Measurements from ENCODE around the gene CREB5. TPM values are rescaled to one million over a fixed set of nuclear protein-coding genes. Genes with fewer than 3 reads are reported as not detected.
"Not testable (repeated sequence)": the region's sequence is repeated elsewhere in the genome, so short reads cannot be mapped to it uniquely, and the experiment has no call there.

The CREB5 gene
- polyA plus RNA-seq, 3 donors from 2014 or later = 0.37 TPM; not detected in 2

GRCh38 chr7:28390426-28390825, 21.9 kb upstream of the CREB5 start:
- Mint-ChIP-seq H3K4me3 (no peak overlapping the region), H3K27me3 (ENCODE audit: low read depth in 3 of 3) (peaks cover 7 to 11% (median 7%) of the 10 kb centered on the region in 3 donors), H3K4me1 (peaks cover 2 to 6% of the 10 kb centered on the region in 2 donors), H3K36me3 (no peaks in the 10 kb centered on the region), H3K9me3 (no peaks in the 10 kb centered on the region), H3K27ac (no peak overlapping the region)
- no peak for DNase-seq

GRCh38 chr7:28392289-28392688, 20.0 kb upstream of the CREB5 start:
- Mint-ChIP-seq H3K4me1 (peaks cover 2 to 6% of the 10 kb centered on the region in 2 donors), H3K9me3 (no peaks in the 10 kb centered on the region), H3K4me3 (no peak overlapping the region), H3K27me3 (ENCODE audit: low read depth in 3 of 3) (peaks cover 6 to 11% (median 7%) of the 10 kb centered on the region in 3 donors), H3K36me3 (no peaks in the 10 kb centered on the region), H3K27ac (no peak overlapping the region)
- DNase-seq = no peak

DNA sequence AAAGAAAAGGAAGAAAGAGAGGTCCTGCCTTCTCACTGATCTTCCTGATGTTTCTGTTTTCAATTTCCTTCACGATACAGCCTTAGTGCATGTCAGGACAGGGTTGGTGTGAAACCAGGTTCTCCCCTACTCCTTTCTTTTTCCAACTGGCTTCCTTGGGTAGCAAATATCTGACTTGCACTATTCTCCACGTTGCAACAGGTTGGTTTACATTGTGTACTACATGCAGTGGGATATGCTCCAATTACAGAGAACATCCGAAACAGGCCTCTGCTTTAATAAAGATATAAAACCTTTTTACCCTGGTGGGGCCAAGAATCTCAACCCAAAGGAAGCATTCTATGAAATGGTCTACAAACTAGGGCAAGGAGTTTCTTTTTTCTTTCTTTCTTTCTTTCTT, 16.9 kb upstream of the CREB5 start:
- Mint-ChIP-seq H3K4me3 (no peak overlapping the region), H3K27ac (no peak overlapping the region), H3K27me3 (ENCODE audit: low read depth in 3 of 3) (peaks cover 5 to 7% (median 7%) of the 10 kb centered on the region in 3 donors), H3K36me3 (no peaks in the 10 kb centered on the region), H3K9me3 (no peaks in the 10 kb centered on the region), H3K4me1 (no peaks in the 10 kb centered on the region)
- DNase-seq = no peak

DNA sequence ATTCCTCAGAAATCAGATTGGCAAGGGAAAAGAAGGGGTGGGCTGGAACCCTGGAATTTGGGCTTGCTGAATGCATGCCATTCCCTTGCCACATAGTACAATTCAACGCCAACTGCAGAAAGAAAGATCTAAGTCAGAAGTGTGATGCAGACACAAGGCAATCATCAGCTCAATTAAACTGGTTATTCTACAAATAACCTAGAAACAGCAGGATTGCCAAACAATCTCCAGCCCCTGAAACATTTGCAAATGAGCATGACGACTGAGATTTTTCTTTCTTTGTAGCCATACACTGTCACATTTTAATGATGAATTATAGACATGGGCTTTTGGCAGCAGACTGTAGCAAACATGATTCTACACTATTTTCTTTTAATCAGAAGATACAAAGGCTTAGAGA, 16.5 kb upstream of the CREB5 start:
- Mint-ChIP-seq H3K4me3 (no peak overlapping the region), H3K27me3 (ENCODE audit: low read depth in 3 of 3) (peaks cover 3 to 7% (median 7%) of the 10 kb centered on the region in 3 donors), H3K9me3 (no peaks in the 10 kb centered on the region), H3K27ac (no peak overlapping the region), H3K36me3 (no peaks in the 10 kb centered on the region), H3K4me1 (no peaks in the 10 kb centered on the region)
- no peak for DNase-seq

DNA sequence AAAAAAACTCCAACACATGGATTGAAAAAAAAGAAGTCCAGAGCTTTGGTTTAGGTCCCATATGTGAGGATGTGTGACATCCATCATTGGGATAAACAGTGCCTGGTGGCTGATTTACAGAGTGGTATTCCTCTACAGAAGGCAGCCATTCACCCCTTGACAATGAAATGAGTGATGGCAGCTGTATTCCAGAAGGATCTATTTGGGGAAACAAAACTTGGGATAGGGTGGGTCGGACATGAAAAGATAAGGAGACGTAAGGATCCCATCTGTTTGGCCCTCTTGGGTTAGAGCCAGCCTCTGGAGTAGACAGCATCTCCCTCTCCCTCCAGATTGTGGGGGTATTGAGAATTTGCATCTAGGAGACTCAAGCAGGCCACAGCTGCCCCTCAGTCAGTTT, 15.2 kb upstream of the CREB5 start:
- Mint-ChIP-seq H3K4me3 (no peak overlapping the region), H3K27me3 (ENCODE audit: low read depth in 3 of 3) (peaks cover 3 to 5% (median 4%) of the 10 kb centered on the region in 3 donors), H3K27ac (no peak overlapping the region), H3K4me1 (no peaks in the 10 kb centered on the region), H3K9me3 (no peaks in the 10 kb centered on the region), H3K36me3 (no peaks in the 10 kb centered on the region)
- DNase-seq = no peak

GRCh38 chr7:28400838-28401360, 11.4 kb upstream of the CREB5 start:
- H3K4me3 Mint-ChIP-seq = no peak overlapping the region
- no peaks in the 10 kb centered on the region for H3K4me1 Mint-ChIP-seq
- DNase-seq = no peak
- H3K27me3 Mint-ChIP-seq (ENCODE audit: low read depth in 3 of 3) = peaks cover 0 to 4% (median 2%) of the 10 kb centered on the region in 3 donors
- no peaks in the 10 kb centered on the region for H3K36me3 Mint-ChIP-seq
- H3K9me3 Mint-ChIP-seq = no peaks in the 10 kb centered on the region
- H3K27ac Mint-ChIP-seq = no peak overlapping the region

DNA sequence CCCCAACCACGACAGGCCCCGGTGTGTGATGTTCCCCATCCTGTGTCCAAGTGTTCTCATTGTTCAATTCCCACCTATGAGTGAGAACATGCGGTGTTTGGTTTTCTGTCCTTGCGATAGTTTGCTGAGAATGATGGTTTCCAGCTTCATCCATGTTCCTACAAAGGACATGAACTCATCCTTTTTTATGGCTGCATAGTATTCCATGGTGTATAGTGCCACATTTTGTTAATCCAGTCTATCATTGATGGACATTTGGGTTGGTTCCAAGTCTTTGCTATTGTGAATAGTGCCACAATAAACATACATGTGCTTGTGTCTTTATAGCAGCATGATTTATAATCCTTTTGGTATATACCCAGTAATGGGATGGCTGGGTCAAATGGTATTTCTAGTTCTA, 10.8 kb upstream of the CREB5 start:
- not testable (repeated sequence) for DNase-seq; H3K9me3 Mint-ChIP-seq; H3K27ac Mint-ChIP-seq; H3K4me3 Mint-ChIP-seq; H3K36me3 Mint-ChIP-seq; H3K4me1 Mint-ChIP-seq; H3K27me3 Mint-ChIP-seq (ENCODE audit: low read depth in 3 of 3)

DNA sequence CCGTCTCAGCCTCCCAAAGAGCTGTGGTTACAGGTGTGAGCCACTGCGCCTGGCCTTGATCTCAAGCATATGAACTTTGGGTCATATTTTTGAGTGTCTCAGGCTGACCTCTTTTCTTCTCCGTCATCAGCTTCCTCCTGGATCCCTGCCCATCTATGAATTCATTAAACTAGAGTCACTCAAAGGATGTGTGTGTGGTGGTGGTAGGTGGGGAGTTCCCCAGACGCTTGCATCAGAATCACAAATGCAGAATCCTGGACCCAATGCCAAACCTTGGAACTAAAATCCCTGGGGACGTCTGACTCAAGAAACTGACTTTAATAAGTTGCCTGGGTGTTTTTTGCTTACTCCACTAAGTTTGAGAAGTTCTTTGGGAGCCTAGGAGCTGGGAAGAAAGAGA, 6.7 kb upstream of the CREB5 start:
- Mint-ChIP-seq H3K27me3 (ENCODE audit: low read depth in 3 of 3) (peaks cover 9 to 27% (median 26%) of the 10 kb centered on the region in 3 donors), H3K4me3 (no peak overlapping the region), H3K4me1 (peaks cover 17 to 20% of the 10 kb centered on the region in 2 donors), H3K36me3 (no peaks in the 10 kb centered on the region), H3K27ac (no peak overlapping the region), H3K9me3 (peaks cover 0 to 1% (median 0%) of the 10 kb centered on the region in 6 donors)
- no peak for DNase-seq

GRCh38 chr7:28406192-28406591, 6.1 kb upstream of the CREB5 start:
- Mint-ChIP-seq H3K9me3 (peaks cover 0 to 1% (median 0%) of the 10 kb centered on the region in 6 donors), H3K4me1 (peaks cover 22 to 26% of the 10 kb centered on the region in 2 donors), H3K4me3 (no peak overlapping the region), H3K36me3 (no peaks in the 10 kb centered on the region), H3K27me3 (ENCODE audit: low read depth in 3 of 3) (peaks cover 13 to 32% (median 32%) of the 10 kb centered on the region in 3 donors), H3K27ac (no peak overlapping the region)
- no peak for DNase-seq

DNA sequence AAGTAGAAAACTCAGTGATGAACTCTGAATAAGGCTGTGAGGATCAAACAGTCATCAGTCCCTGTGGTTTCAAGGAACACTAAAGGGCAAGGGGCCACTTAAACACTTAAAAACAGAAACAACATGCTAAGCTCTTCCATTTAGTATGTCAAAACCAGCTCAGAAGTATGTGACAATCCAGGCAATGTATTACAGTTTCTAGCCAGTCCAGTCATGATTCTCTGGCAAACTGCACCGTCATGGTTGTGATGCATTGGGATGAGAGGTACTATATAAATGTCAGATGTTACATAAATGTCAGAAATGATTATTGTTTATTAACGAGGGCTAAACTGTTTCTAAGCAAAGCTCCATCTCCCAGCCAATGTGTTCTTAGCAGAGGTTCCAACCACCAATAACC, 4.7 kb upstream of the CREB5 start:
- peak overlapping the region in 3 of 5 donors; percentile 11 to 14 (median 14) for H3K4me3 Mint-ChIP-seq
- no peak for DNase-seq
- H3K27me3 Mint-ChIP-seq (ENCODE audit: low read depth in 3 of 3) = peaks cover 16 to 39% (median 34%) of the 10 kb centered on the region in 3 donors
- H3K9me3 Mint-ChIP-seq = peaks cover 0 to 1% (median 0%) of the 10 kb centered on the region in 6 donors
- peaks cover 23 to 29% of the 10 kb centered on the region in 2 donors for H3K4me1 Mint-ChIP-seq
- H3K36me3 Mint-ChIP-seq = no peaks in the 10 kb centered on the region
- H3K27ac Mint-ChIP-seq = no peak overlapping the region

DNA sequence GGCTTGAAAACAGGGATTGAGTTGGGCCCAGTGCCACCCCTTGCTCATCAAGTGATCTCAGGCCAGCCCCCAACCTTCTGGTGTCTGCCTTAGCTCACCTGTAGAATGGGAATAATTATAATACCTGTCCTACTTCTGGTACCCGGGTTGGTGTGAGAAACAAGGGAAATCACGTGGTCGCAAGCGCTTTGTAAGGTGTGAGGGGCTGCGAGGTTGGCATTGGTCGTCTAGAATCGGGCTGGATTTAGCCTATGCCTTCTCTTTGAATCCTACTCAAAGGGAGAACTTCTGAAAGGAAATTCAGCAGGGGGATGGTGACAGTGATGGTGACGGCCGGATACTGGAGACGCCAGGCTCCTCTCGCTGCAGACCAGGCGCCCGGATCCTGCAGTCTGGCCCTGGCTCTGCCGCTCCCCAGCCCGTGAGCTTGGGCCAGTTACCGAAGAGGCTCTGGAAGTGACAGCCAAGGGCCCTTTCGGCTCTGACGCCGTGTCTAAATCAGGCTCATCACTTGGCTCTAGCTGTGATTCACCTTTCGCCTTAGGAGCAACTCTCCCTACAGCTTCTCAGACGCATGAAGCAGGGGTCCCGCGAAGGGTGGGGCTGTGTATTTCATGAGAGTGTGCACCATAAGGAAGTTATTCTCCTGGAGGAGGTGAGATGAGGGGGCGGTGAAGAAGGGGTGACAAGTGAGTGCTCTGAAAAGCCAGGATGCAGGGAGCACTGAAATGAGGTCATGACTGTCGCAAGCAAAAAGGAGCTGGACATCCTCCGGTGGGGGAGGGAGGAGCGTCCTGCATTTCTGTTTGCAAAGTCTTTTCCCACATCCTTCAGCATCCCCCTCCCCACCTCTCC, 4.0 kb upstream of the CREB5 start:
- H3K9me3 Mint-ChIP-seq = peaks cover 0 to 1% (median 0%) of the 10 kb centered on the region in 6 donors
- no peak overlapping the region for H3K27ac Mint-ChIP-seq
- no peak for DNase-seq
- H3K36me3 Mint-ChIP-seq = no peaks in the 10 kb centered on the region
- peaks cover 23 to 29% of the 10 kb centered on the region in 2 donors for H3K4me1 Mint-ChIP-seq
- peaks cover 16 to 42% (median 34%) of the 10 kb centered on the region in 3 donors for H3K27me3 Mint-ChIP-seq (ENCODE audit: low read depth in 3 of 3)
- peak overlapping the region; percentile 58 to 87 (median 68) for H3K4me3 Mint-ChIP-seq

DNA sequence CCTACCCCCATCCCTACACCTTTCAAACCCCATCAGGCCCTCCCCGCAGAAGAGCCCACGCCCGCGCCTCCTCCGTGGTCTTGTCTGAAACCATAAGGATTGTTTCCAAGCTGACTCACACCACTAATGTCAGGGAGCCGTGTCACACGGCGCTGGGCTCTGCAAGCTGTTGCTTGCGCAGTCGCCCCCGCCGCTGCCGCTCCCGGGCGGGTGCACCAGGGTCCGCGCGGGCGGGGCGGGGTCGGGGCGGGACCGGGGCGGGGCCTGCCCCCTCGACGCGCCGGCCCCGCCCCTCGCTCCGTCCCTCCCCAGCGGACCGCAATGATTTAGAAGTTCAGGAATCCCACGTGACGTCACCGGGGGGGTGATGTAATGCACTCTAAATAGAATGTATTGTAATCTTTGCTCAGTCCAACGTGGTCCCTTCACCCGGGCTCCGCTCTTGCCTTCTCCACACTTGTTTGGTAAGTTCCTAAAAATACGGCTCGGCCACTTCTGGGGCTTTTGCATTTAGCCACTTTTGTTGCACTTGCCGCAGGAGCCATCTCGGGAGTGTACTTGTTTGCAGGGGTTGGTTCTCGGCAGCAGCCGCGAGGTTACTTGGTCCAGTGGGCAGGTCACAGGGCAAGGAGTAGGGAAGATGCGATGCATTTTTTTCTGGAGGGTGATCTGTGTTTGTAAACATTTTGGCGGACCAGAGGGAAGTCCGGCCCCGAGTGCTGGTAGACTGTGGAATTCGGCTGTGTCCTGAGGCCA, 3.2 kb upstream of the CREB5 start:
- peak overlapping the region; percentile 83 to 92 (median 87) for H3K4me3 Mint-ChIP-seq
- H3K27ac Mint-ChIP-seq = no peak overlapping the region
- H3K36me3 Mint-ChIP-seq = no peaks in the 10 kb centered on the region
- DNase-seq = peak; percentile 14 to 24 (median 14)
- H3K27me3 Mint-ChIP-seq (ENCODE audit: low read depth in 3 of 3) = peaks cover 16 to 44% (median 37%) of the 10 kb centered on the region in 3 donors
- H3K9me3 Mint-ChIP-seq = peaks cover 0 to 1% (median 0%) of the 10 kb centered on the region in 6 donors
- peaks cover 23 to 29% of the 10 kb centered on the region in 2 donors for H3K4me1 Mint-ChIP-seq

GRCh38 chr7:28409716-28410627, 2.3 kb upstream of the CREB5 start:
- DNase-seq = no peak
- H3K36me3 Mint-ChIP-seq = no peaks in the 10 kb centered on the region
- H3K9me3 Mint-ChIP-seq = peaks cover 0 to 1% (median 0%) of the 10 kb centered on the region in 6 donors
- peak overlapping the region; percentile 83 to 92 (median 87) for H3K4me3 Mint-ChIP-seq
- H3K4me1 Mint-ChIP-seq = peaks cover 23 to 29% of the 10 kb centered on the region in 2 donors
- no peak overlapping the region for H3K27ac Mint-ChIP-seq
- peaks cover 16 to 42% (median 37%) of the 10 kb centered on the region in 3 donors for H3K27me3 Mint-ChIP-seq (ENCODE audit: low read depth in 3 of 3)
